Upper lobe of left lung (tissue), 4 donors: ENCODE measurements around the gene CPNE4.

Experiments used
- POLR2A ChIP-seq, 4 donors: fragments of 450-650 bp; IDR thresholded peaks; one replicate each; pipeline ENCODE4 v1.5.1; 2016 to 2017; ENCODE audit warnings: antibody characterized with exemption in 4 of 4, mild to moderate bottlenecking in 2 of 4
- POLR2AphosphoS5 ChIP-seq, 2 donors: sonication (generic); formaldehyde crosslinking; IDR thresholded peaks; one replicate each; pipeline ENCODE4 v1.5.1; 2017; ENCODE audit warnings: antibody characterized with exemption in 2 of 2
- TF ChIP-seq, protein P1 (sequence below), 6 experiments: fragments of 450-650 bp in 4 of 6; fragments of 200-600 bp in 2 of 6; sonication (generic) in 2 of 6; IDR thresholded peaks; one replicate each; pipeline ENCODE4 v1.5.1; 2016 to 2019; ENCODE audit warnings: antibody characterized with exemption in 6 of 6

DNA sequence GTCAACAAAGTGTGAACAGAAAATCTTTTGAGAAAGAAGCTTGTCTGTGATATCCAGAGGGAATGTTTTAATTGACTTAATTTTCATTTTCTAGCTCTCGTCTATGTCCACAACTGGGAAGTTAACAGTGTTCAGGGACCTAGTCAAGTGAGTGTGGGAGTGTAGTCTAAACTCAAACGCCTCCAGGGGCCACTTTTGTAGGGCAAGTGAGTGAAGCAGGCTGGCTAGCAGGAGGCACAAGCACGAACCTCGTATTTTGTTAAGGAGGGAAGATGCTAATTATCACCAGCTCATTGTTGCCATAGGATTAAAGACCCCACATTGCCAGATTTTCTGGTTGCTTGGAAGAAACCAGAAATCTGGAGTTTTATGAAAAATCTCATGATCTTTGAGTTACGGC lies 135.8 kb downstream of the CPNE4 start:
- TF ChIP-seq, protein P1, sequence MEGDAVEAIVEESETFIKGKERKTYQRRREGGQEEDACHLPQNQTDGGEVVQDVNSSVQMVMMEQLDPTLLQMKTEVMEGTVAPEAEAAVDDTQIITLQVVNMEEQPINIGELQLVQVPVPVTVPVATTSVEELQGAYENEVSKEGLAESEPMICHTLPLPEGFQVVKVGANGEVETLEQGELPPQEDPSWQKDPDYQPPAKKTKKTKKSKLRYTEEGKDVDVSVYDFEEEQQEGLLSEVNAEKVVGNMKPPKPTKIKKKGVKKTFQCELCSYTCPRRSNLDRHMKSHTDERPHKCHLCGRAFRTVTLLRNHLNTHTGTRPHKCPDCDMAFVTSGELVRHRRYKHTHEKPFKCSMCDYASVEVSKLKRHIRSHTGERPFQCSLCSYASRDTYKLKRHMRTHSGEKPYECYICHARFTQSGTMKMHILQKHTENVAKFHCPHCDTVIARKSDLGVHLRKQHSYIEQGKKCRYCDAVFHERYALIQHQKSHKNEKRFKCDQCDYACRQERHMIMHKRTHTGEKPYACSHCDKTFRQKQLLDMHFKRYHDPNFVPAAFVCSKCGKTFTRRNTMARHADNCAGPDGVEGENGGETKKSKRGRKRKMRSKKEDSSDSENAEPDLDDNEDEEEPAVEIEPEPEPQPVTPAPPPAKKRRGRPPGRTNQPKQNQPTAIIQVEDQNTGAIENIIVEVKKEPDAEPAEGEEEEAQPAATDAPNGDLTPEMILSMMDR (IDR thresholded peaks at IDR 0.05) = no peak
- TF ChIP-seq POLR2AphosphoS5 (IDR thresholded peaks at IDR 0.05) = no peak
- no peak for TF ChIP-seq POLR2A (IDR thresholded peaks at IDR 0.05)
